IMR-90 (cell line): ENCODE results near the gene TBC1D4. TPM values are rescaled to one million over a fixed set of nuclear protein-coding genes. Genes with fewer than 3 reads are reported as not detected.

Experiments used
- ATAC-seq: fragments of 200-7000 bp; cut with Tn5 transposase; 2 replicates; pipeline ENCODE4 v1.9.1; 2020; ENCODE audit warnings: low read depth, mild to moderate bottlenecking, moderate library complexity
- BruUV-seq: library from RNA; stranded (reverse); fragments of 400-500 nt; replicated peaks from 2 replicates; lab custom pipeline; 2021; lab: Mats Ljungman, UMichigan
- CTCF ChIA-PET: fragments of 300-600 bp; formaldehyde crosslinking; extraction: SDS; loops from one replicate; lab custom pipeline; 2021; ENCODE audit warnings: antibody characterized with exemption; lab: Yijun Ruan, JAX
- POLR2A ChIA-PET: fragments of 300-600 bp; sonication (Branson Sonifier 250); formaldehyde crosslinking; loops from one replicate; lab custom pipeline; 2022; ENCODE audit warnings: antibody characterized with exemption; ENCODE audit not compliant: unreplicated experiment; lab: Charles Lee
- DNase-seq: peaks from one replicate; pipeline ENCODE4 v3.0.0; 2013
- H2AFZ ChIP-seq: replicated peaks from 2 replicates; pipeline ENCODE3; 2013; ENCODE audit warnings: low read length, mild to moderate bottlenecking; ENCODE audit not compliant: poor library complexity
- H2AK5ac ChIP-seq: 2 replicates; pipeline ENCODE4 v1.6.1; 2013; ENCODE audit warnings: low read depth, low read length, inconsistent platforms
- H2AK9ac ChIP-seq: replicated peaks from 2 replicates; pipeline ENCODE3; 2013; ENCODE audit warnings: mild to moderate bottlenecking, low read depth, low read length, moderate library complexity; ENCODE audit not compliant: poor library complexity
- H2BK120ac ChIP-seq: 2 replicates; pipeline ENCODE4 v1.6.1; 2013; ENCODE audit warnings: low read depth, low read length, inconsistent platforms
- H2BK15ac ChIP-seq: 3 replicates; pipeline ENCODE4 v1.6.1; 2013; ENCODE audit warnings: low read depth, low read length, inconsistent platforms
- H2BK20ac ChIP-seq: 2 replicates; pipeline ENCODE4 v1.6.1; 2013; ENCODE audit warnings: low read depth, mild to moderate bottlenecking, inconsistent platforms, low read length, moderate library complexity
- H2BK5ac ChIP-seq: 2 replicates; pipeline ENCODE4 v1.6.1; 2013; ENCODE audit warnings: mild to moderate bottlenecking, low read depth, low read length, inconsistent platforms; ENCODE audit not compliant: poor library complexity, severe bottlenecking
- H3K14ac ChIP-seq: replicated peaks from 2 replicates; pipeline ENCODE4 v1.6.1; 2013; ENCODE audit warnings: low read depth, low read length, inconsistent platforms
- H3K18ac ChIP-seq: 2 replicates; pipeline ENCODE4 v1.6.1; 2013; ENCODE audit warnings: low read depth, low read length, control low read depth
- H3K23ac ChIP-seq: 2 replicates; pipeline ENCODE4 v1.6.1; 2013; ENCODE audit warnings: low read depth, low read length, inconsistent platforms
- H3K27ac ChIP-seq: 2 replicates; pipeline ENCODE4 v1.5.1; 2013; ENCODE audit warnings: mild to moderate bottlenecking, control low read depth, low read length; ENCODE audit not compliant: insufficient read depth
- H3K27me3 ChIP-seq: 2 replicates; pipeline ENCODE4 v1.6.1; 2013; ENCODE audit warnings: low read length; ENCODE audit not compliant: control insufficient read depth, insufficient read depth
- H3K36me3 ChIP-seq: 2 replicates; pipeline ENCODE4 v1.6.1; 2013; ENCODE audit warnings: low read length, mixed read lengths; ENCODE audit not compliant: control insufficient read depth, insufficient read depth
- H3K4ac ChIP-seq: 2 replicates; pipeline ENCODE4 v1.6.1; 2013; ENCODE audit warnings: low read depth, low read length, inconsistent platforms
- H3K4me1 ChIP-seq: 2 replicates; pipeline ENCODE4 v1.6.1; 2013; ENCODE audit warnings: low read length, mixed read lengths; ENCODE audit not compliant: control insufficient read depth, insufficient read depth
- H3K4me2 ChIP-seq: 2 replicates; pipeline ENCODE4 v1.6.1; 2013; ENCODE audit warnings: low read depth, mild to moderate bottlenecking, control low read depth, low read length, moderate library complexity
- H3K4me3 ChIP-seq: 2 replicates; pipeline ENCODE4 v1.5.1; 2013; ENCODE audit warnings: low read depth, mild to moderate bottlenecking, control low read depth, low read length, moderate library complexity; ENCODE audit not compliant: insufficient read depth
- H3K56ac ChIP-seq: 2 replicates; pipeline ENCODE4 v1.6.1; 2013; ENCODE audit warnings: low read length, inconsistent platforms; ENCODE audit not compliant: insufficient read depth; ENCODE audit errors: extremely low read depth
- H3K79me1 ChIP-seq, 2 experiments: 2 replicates each; pipeline ENCODE4 v1.6.1; 2013; ENCODE audit warnings: low read length in 2 of 2, inconsistent platforms in 1 of 2, low read depth in 1 of 2
- H3K9ac ChIP-seq: 2 replicates; pipeline ENCODE4 v1.6.1; 2013; ENCODE audit warnings: low read depth, low read length, control low read depth
- H3K9me1 ChIP-seq: 2 replicates; pipeline ENCODE4 v1.6.1; 2013; ENCODE audit warnings: low read length, inconsistent platforms; ENCODE audit not compliant: insufficient read depth
- H3K9me3 ChIP-seq: 2 replicates; pipeline ENCODE4 v1.6.1; 2013; ENCODE audit warnings: low read length; ENCODE audit not compliant: control insufficient read depth, insufficient read depth
- H4K20me1 ChIP-seq: 2 replicates; pipeline ENCODE4 v1.6.1; 2013; ENCODE audit warnings: low read length, inconsistent platforms; ENCODE audit not compliant: insufficient read depth
- H4K5ac ChIP-seq: 2 replicates; pipeline ENCODE4 v1.6.1; 2013; ENCODE audit warnings: mild to moderate bottlenecking, low read depth, low read length, control low read depth
- H4K8ac ChIP-seq, 2 experiments: 2 replicates each; pipeline ENCODE4 v1.6.1; 2013; ENCODE audit warnings: low read depth in 2 of 2, low read length in 2 of 2, control low read depth in 1 of 2, inconsistent platforms in 1 of 2
- H4K91ac ChIP-seq: 2 replicates; pipeline ENCODE4 v1.6.1; 2013; ENCODE audit warnings: low read depth, low read length, inconsistent platforms; ENCODE audit not compliant: insufficient read depth
- CEBPB ChIP-seq: IDR thresholded peaks from 2 replicates; pipeline ENCODE4 v1.6.1; 2012; ENCODE audit warnings: low read depth, low read length, improper control_type of control experiment
- CHD1 ChIP-seq: IDR thresholded peaks from 2 replicates; pipeline ENCODE4 v1.6.1; 2012; ENCODE audit warnings: low read depth, low read length, improper control_type of control experiment
- CTCF ChIP-seq: conservative IDR thresholded peaks from 2 replicates; pipeline ENCODE4 v1.5.1; 2012; ENCODE audit warnings: mild to moderate bottlenecking, low read depth, low read length, improper control_type of control experiment
- ELK1 ChIP-seq: fragments of 150-350 bp; IDR thresholded peaks from 2 replicates; pipeline ENCODE4 v1.6.1; 2016; ENCODE audit warnings: low read depth, mild to moderate bottlenecking, low read length, moderate library complexity, borderline replicate concordance
- FOS ChIP-seq: fragments of 150-350 bp; IDR thresholded peaks from 2 replicates; pipeline ENCODE4 v1.6.1; 2016; ENCODE audit warnings: low read depth, low read length
- MAFK ChIP-seq: IDR thresholded peaks from 2 replicates; pipeline ENCODE4 v1.6.1; 2012; ENCODE audit warnings: low read depth, low read length, improper control_type of control experiment
- MAZ ChIP-seq: IDR thresholded peaks from 2 replicates; pipeline ENCODE4 v1.6.1; 2012; ENCODE audit warnings: low read depth, mild to moderate bottlenecking, low read length, improper control_type of control experiment, moderate library complexity, borderline replicate concordance
- MXI1 ChIP-seq: IDR thresholded peaks from 2 replicates; pipeline ENCODE4 v1.6.1; 2012; ENCODE audit warnings: low read depth, mild to moderate bottlenecking, low read length, moderate library complexity, borderline replicate concordance
- NFE2L2 ChIP-seq: fragments of 150-350 bp; IDR thresholded peaks from 2 replicates; pipeline ENCODE4 v1.6.1; 2016; ENCODE audit warnings: low read depth, mild to moderate bottlenecking, low read length
- POLR2A ChIP-seq: IDR thresholded peaks from 2 replicates; pipeline ENCODE4 v1.6.1; 2012; ENCODE audit warnings: mild to moderate bottlenecking, low read depth, low read length
- RAD21 ChIP-seq: IDR thresholded peaks from 2 replicates; pipeline ENCODE4 v1.6.1; 2012; ENCODE audit warnings: low read length, improper control_type of control experiment
- RCOR1 ChIP-seq: IDR thresholded peaks from 2 replicates; pipeline ENCODE4 v1.6.1; 2012; ENCODE audit warnings: mild to moderate bottlenecking, low read length, improper control_type of control experiment; ENCODE audit not compliant: insufficient replicate concordance
- RFX5 ChIP-seq: IDR thresholded peaks from 2 replicates; pipeline ENCODE4 v1.8.0; 2012; ENCODE audit warnings: low read depth, mild to moderate bottlenecking, low read length, moderate library complexity
- SMC3 ChIP-seq: fragments of 150-350 bp; IDR thresholded peaks from 2 replicates; pipeline ENCODE4 v1.6.1; 2016; ENCODE audit warnings: low read depth, mild to moderate bottlenecking, antibody characterized with exemption, low read length, moderate library complexity
- USF2 ChIP-seq: fragments of 150-350 bp; IDR thresholded peaks from 2 replicates; pipeline ENCODE4 v1.6.1; 2017; ENCODE audit warnings: mild to moderate bottlenecking, antibody characterized with exemption, low read length, low read depth
- WGBS, 2 experiments: methylation state at CpG; one replicate each; pipeline versions ENCODE4 v1.1.5 to v1.1.7; 2013; ENCODE audit warnings: missing lambda C conversion rate in 2 of 2; ENCODE audit not compliant: insufficient read length in 1 of 2; ENCODE audit errors: extremely low coverage in 2 of 2; 5-methylcytosine and 5-hydroxymethylcytosine counted together
- dilution Hi-C: fragments of 300-500 bp; cut with HindIII; formaldehyde crosslinking; loops from one replicate; pipeline ENCODE4 v1.14.3; 2018; ENCODE audit warnings: low sequenced_read_pairs; ENCODE audit not compliant: unreplicated experiment
- in situ Hi-C: fragments of 300-500 bp; cut with MboI; formaldehyde crosslinking; loops from 3 replicates; pipeline ENCODE4 v1.14.3; 2019; ENCODE audit warnings: low sequenced_read_pairs, inconsistent platforms, mixed read lengths
- intact Hi-C: fragments of 100-400 bp; cut with micrococcal nuclease; formaldehyde crosslinking; loops from 2 replicates; pipeline ENCODE4 v1.10.0; 2022
- polyA plus RNA-seq, 3 experiments: library from polyadenylated mRNA; depleted of rRNA; stranded (reverse); fragments of >200 nt; gene quantifications; 2 replicates each; pipeline ENCODE4 v1.2.3, GENCODE V29; 2012; ENCODE audit warnings: low replicate concordance in 1 of 3
- total RNA-seq: library from RNA; depleted of rRNA; stranded (reverse); fragments of >200 nt; gene quantifications from 2 replicates; pipeline ENCODE4 v1.2.3, GENCODE V29; 2012

The TBC1D4 gene
- total and polyA plus RNA-seq, 2 of the 4 experiments (the other 2 are of a cell fraction), result 7.5 to 22.8 TPM

DNA sequence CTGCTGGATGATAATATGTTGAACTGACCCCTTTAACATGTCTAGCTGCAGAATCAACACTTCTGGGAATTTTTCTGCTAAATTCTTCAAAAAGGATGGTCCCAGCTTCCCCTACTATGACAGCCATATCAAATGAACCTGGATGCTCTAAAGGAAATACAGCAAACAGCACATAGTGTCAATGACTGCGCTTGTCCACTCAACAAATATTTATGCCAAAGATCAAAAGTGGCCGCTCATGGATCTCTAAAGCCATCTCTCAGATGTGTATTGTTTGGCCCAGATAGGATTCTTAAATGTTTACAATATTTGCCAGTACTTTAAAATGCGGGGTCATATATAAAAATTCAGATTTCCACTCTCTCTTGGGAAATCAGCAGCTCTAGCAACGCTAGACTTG is 3.3 kb downstream of the TBC1D4 start:
- Histone ChIP-seq H3K9ac (no peak overlapping the region), H2BK15ac (no peak overlapping the region), H3K36me3 (no peaks in the 10 kb centered on the region), H3K4me2 (no peak overlapping the region), H2BK120ac (no peak overlapping the region), H4K8ac (no peak overlapping the region), H3K27me3 (no peaks in the 10 kb centered on the region), H2AK5ac (no peak overlapping the region), H2AK9ac (no peak overlapping the region), H3K4ac (no peak overlapping the region), H3K27ac (no peak overlapping the region), H4K20me1 (0 out of 2 replicates have a peak, but pooled peaks cover 3% of the 10 kb centered on the region), H3K23ac (no peak overlapping the region), H3K9me1 (no peaks in the 10 kb centered on the region), H3K4me1 (no peaks in the 10 kb centered on the region), H4K91ac (no peak overlapping the region), H3K56ac (no peak overlapping the region), H2BK5ac (no peak overlapping the region), H3K14ac (no peak overlapping the region), H3K79me1 (peaks cover 13 to 24% of the 10 kb centered on the region in 2 experiments), H3K18ac (no peak overlapping the region), H3K9me3 (no peaks in the 10 kb centered on the region), H2AFZ (no peak overlapping the region), H2BK20ac (no peak overlapping the region), H4K5ac (no peak overlapping the region), H3K4me3 (no peak overlapping the region)
- in situ Hi-C loops (no loop called here), intact Hi-C loops (no loop called here), dilution Hi-C loops (no loop called here)
- ChIA-PET POLR2A (no interaction called here), CTCF (no interaction called here)
- 88% methylated on average over 1 of the region's 4 CpGs; no CpG with 5 or more reads in 1 of the 2 experiments for WGBS, 2 experiments
- BruUV-seq, result no TSS peak
- ATAC-seq (no peak), DNase-seq (no peak)
- no peak for TF ChIP-seq RFX5
- no peak for TF ChIP-seq RCOR1
- TF ChIP-seq POLR2A, result no peak
- no peak for TF ChIP-seq MXI1
- TF ChIP-seq CTCF, result no peak
- no peak for TF ChIP-seq SMC3
- no peak for TF ChIP-seq NFE2L2
- no peak for TF ChIP-seq MAZ
- TF ChIP-seq USF2, result no peak
- no peak for TF ChIP-seq ELK1
- TF ChIP-seq RAD21, result no peak
- no peak for TF ChIP-seq CEBPB
- TF ChIP-seq CHD1, result no peak
- no peak for TF ChIP-seq FOS
- no peak for TF ChIP-seq MAFK
